Suprapubic skin (tissue), 4 donors: Measurements from ENCODE around the gene SIGLEC14. TPM values are rescaled to one million over a fixed set of nuclear protein-coding genes. Genes with fewer than 3 reads are reported as not detected.

Experiments used
- DNase-seq, 2 donors: peaks; one replicate each; pipeline ENCODE4 v3.0.0-alpha.2; 2019; ENCODE audit warnings: low spot score in 2 of 2
- H3K27ac ChIP-seq: fragments of 200-600 bp; sonication (generic); one replicate; pipeline ENCODE4 v1.5.1; 2019
- H3K27me3 ChIP-seq: fragments of 200-600 bp; sonication (generic); one replicate; pipeline ENCODE4 v1.5.1; 2019
- H3K36me3 ChIP-seq: fragments of 200-600 bp; sonication (generic); one replicate; pipeline ENCODE4 v1.5.1; 2019
- H3K4me1 ChIP-seq: fragments of 200-600 bp; sonication (generic); one replicate; pipeline ENCODE4 v1.5.1; 2019
- H3K4me3 ChIP-seq: fragments of 200-600 bp; sonication (generic); one replicate; pipeline ENCODE4 v1.5.1; 2019; ENCODE audit warnings: mild to moderate bottlenecking
- H3K9me3 ChIP-seq: fragments of 200-600 bp; sonication (generic); one replicate; pipeline ENCODE4 v1.5.1; 2019
- CTCF ChIP-seq, 2 donors: fragments of 200-600 bp in 1 of 2; fragments of 450-650 bp in 1 of 2; sonication (generic) in 1 of 2; IDR thresholded peaks; one replicate each; pipeline ENCODE4 v1.5.1; 2016 to 2019; ENCODE audit warnings: antibody characterized with exemption in 2 of 2, mild to moderate bottlenecking in 1 of 2, moderate library complexity in 1 of 2
- EP300 ChIP-seq: sonication (generic); formaldehyde crosslinking; IDR thresholded peaks from one replicate; pipeline ENCODE4 v1.6.1; 2017; ENCODE audit warnings: antibody characterized with exemption
- POLR2A ChIP-seq, 2 donors: fragments of 450-650 bp; IDR thresholded peaks; one replicate each; pipeline ENCODE4 v1.6.1; 2017; ENCODE audit warnings: antibody characterized with exemption in 2 of 2, mild to moderate bottlenecking in 2 of 2, moderate library complexity in 2 of 2
- POLR2AphosphoS5 ChIP-seq, 3 donors: sonication (generic); formaldehyde crosslinking; IDR thresholded peaks; one replicate each; pipeline ENCODE4 v1.6.1; 2017; ENCODE audit warnings: antibody characterized with exemption in 3 of 3
- WGBS: methylation state at CpG from one replicate; pipeline ENCODE4 v1.1.5; 2018; 5-methylcytosine and 5-hydroxymethylcytosine counted together
- total RNA-seq, 4 donors: library from RNA; depleted of rRNA; stranded (reverse); fragments of >200 nt; gene quantifications; one replicate each; pipeline ENCODE4 v1.1.0, GENCODE V29; 2016

SIGLEC14 gene
- total RNA-seq, 4 donors from 2014 or later, result 0.30 to 0.72 (median 0.36) TPM; not detected in 1

DNA sequence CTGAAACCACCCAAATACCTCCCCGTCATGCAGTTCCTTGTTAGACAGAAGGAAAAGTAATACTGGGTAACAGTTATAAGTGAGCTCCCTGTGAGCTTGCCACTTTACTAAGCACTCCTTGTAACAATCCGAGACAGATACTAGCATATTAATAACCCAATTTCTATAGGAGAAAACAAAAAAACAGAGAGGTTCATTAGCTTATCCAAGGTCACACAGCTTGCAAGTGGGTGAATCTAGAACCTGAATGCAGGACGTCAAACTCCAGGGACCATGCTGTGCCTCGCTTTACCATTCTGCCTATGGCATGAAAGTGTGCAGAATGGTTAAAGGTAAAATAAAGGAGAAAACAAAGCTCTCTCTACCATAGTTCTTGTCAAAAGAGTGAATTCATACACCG is 31.8 kb downstream of the SIGLEC14 start:
- Histone ChIP-seq H3K9me3 (no peaks in the 10 kb centered on the region), H3K4me3 (no peak overlapping the region), H3K27me3 (peaks cover 13% of the 10 kb centered on the region), H3K27ac (no peak overlapping the region), H3K36me3 (no peaks in the 10 kb centered on the region), H3K4me1 (no peaks in the 10 kb centered on the region)
- no peak for TF ChIP-seq POLR2A (IDR thresholded peaks at IDR 0.05)
- no peak for TF ChIP-seq EP300
- TF ChIP-seq POLR2AphosphoS5 (IDR thresholded peaks at IDR 0.05), result no peak
- no peak for TF ChIP-seq CTCF (IDR thresholded peaks at IDR 0.05)
- DNase-seq, result no peak
- 71% methylated on average over 5 of the region's 5 CpGs for WGBS

- Histone ChIP-seq H3K27me3 (peaks cover 9% of the 10 kb centered on the region), H3K27ac (no peak overlapping the region), H3K9me3 (no peaks in the 10 kb centered on the region), H3K36me3 (no peaks in the 10 kb centered on the region), H3K4me3 (no peak overlapping the region), H3K4me1 (no peaks in the 10 kb centered on the region)
- TF ChIP-seq EP300 (no peak), CTCF (IDR thresholded peaks at IDR 0.05) (no peak), POLR2A (IDR thresholded peaks at IDR 0.05) (no peak), POLR2AphosphoS5 (IDR thresholded peaks at IDR 0.05) (no peak)
- 92% methylated on average over 1 of the region's 1 CpG for WGBS
- DNase-seq, result no peak
These were observed 36.0 kb downstream of the SIGLEC14 start for GRCh38 chr19:51610576-51610975.

DNA sequence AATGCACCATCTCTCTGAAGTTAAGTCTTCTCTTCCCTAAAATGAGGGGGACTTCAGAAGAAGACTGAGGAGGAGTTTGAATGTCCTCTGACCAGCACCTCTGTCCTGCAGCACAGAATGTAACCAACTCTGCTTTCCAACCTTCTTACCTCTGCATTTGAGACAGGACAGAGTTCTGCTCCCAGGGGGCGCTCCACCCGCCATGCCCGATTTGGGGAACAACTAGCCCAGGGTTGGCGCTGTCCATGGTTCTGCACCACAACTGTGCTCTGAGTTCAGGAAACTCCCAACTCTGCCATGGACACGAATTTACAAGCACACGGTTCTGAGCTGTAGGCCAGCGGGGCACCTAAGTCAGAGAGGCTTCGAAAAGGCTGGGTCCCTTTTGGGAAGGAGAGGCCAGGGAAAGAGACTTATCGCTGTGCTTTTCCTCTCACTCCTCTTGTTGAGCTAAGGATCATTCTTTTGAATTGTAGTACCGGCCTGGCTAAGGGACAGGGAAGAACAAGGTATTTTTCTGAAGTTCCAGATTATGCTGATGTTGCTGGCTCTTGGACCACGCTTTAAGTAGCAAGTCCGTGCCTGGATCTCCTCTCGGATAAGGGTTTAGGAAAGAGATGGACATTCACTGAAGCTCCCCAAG is 38.6 kb downstream of the SIGLEC14 start:
- DNase-seq, result peak in 1 of 2 donors; percentile 78
- WGBS, result 46% methylated on average over 8 of the region's 13 CpGs

GRCh38 chr19:51607077-51607476 is 39.5 kb downstream of the SIGLEC14 start:
- 71% methylated on average over 6 of the region's 6 CpGs for WGBS
- Histone ChIP-seq H3K36me3 (no peaks in the 10 kb centered on the region), H3K27me3 (peaks cover under 1% of the 10 kb centered on the region)

More for the DNA sequence above, 38.6 kb downstream of the SIGLEC14 start:
- H3K4me1 ChIP-seq, result no peaks in the 10 kb centered on the region
- TF ChIP-seq CTCF (IDR thresholded peaks at IDR 0.05) (peak; percentile 40 to 50), EP300 (no peak)
- no peaks in the 10 kb centered on the region for H3K9me3 ChIP-seq
- no peaks in the 10 kb centered on the region for H3K27me3 ChIP-seq
- no peaks in the 10 kb centered on the region for H3K36me3 ChIP-seq
- H3K27ac ChIP-seq, result no peak overlapping the region
- no peak overlapping the region for H3K4me3 ChIP-seq

More at GRCh38 chr19:51607077-51607476, 39.5 kb downstream of the SIGLEC14 start:
- DNase-seq, result peak in 1 of 2 donors; percentile 26
- Histone ChIP-seq H3K9me3 (no peaks in the 10 kb centered on the region), H3K4me1 (no peaks in the 10 kb centered on the region), H3K27ac (no peak overlapping the region), H3K4me3 (no peak overlapping the region)
- TF ChIP-seq EP300 (no peak), POLR2AphosphoS5 (IDR thresholded peaks at IDR 0.05) (no peak), POLR2A (IDR thresholded peaks at IDR 0.05) (no peak), CTCF (IDR thresholded peaks at IDR 0.05) (no peak)
